ENCODE data around the gene KIAA1671.

The KIAA1671 gene

GRCh38 chr22:25082096-25082495 is 129.6 kb downstream of the KIAA1671 start:
- H3K27me3 ChIP-seq (ENCODE audit: low read length) = no peaks in the 10 kb centered on the region
- H3K36me3 ChIP-seq (ENCODE audit: low read length) = no peaks in the 10 kb centered on the region
- no peak overlapping the region for H3K4me2 ChIP-seq (ENCODE audit: low read depth, low read length, poor library complexity, severe bottlenecking)
- no peak overlapping the region for H2AFZ ChIP-seq (ENCODE audit: low read depth, low read length, severe bottlenecking)
- H4K20me1 ChIP-seq (ENCODE audit: low read depth, low read length) = no peaks in the 10 kb centered on the region
- H3K9me2 ChIP-seq (replicated peaks; ENCODE audit: insufficient read depth, low read length) = no peaks in the 10 kb centered on the region
- H3K79me2 ChIP-seq (ENCODE audit: insufficient read depth, low read length) = no peaks in the 10 kb centered on the region
- no peaks in the 10 kb centered on the region for H3F3A ChIP-seq (ENCODE audit: insufficient read depth)
- no peak overlapping the region for H3K4me3 ChIP-seq (ENCODE audit: insufficient read depth, low read length, poor library complexity, severe bottlenecking)
- H3K9me3 ChIP-seq (ENCODE audit: insufficient read depth, low read length) = no peaks in the 10 kb centered on the region
- H3K27ac ChIP-seq (ENCODE audit: low read depth, low read length) = no peak overlapping the region
- no peak overlapping the region for H3K9ac ChIP-seq (ENCODE audit: low read length)
- TF ChIP-seq EZH2phosphoT487 (conservative IDR thresholded peaks at IDR 0.05; ENCODE audit: low read length) = no peak
- TF ChIP-seq, protein P1, sequence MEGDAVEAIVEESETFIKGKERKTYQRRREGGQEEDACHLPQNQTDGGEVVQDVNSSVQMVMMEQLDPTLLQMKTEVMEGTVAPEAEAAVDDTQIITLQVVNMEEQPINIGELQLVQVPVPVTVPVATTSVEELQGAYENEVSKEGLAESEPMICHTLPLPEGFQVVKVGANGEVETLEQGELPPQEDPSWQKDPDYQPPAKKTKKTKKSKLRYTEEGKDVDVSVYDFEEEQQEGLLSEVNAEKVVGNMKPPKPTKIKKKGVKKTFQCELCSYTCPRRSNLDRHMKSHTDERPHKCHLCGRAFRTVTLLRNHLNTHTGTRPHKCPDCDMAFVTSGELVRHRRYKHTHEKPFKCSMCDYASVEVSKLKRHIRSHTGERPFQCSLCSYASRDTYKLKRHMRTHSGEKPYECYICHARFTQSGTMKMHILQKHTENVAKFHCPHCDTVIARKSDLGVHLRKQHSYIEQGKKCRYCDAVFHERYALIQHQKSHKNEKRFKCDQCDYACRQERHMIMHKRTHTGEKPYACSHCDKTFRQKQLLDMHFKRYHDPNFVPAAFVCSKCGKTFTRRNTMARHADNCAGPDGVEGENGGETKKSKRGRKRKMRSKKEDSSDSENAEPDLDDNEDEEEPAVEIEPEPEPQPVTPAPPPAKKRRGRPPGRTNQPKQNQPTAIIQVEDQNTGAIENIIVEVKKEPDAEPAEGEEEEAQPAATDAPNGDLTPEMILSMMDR (IDR thresholded peaks at IDR 0.05; ENCODE audit: insufficient read depth, low read length, poor library complexity, severe bottlenecking) = no peak

DNA sequence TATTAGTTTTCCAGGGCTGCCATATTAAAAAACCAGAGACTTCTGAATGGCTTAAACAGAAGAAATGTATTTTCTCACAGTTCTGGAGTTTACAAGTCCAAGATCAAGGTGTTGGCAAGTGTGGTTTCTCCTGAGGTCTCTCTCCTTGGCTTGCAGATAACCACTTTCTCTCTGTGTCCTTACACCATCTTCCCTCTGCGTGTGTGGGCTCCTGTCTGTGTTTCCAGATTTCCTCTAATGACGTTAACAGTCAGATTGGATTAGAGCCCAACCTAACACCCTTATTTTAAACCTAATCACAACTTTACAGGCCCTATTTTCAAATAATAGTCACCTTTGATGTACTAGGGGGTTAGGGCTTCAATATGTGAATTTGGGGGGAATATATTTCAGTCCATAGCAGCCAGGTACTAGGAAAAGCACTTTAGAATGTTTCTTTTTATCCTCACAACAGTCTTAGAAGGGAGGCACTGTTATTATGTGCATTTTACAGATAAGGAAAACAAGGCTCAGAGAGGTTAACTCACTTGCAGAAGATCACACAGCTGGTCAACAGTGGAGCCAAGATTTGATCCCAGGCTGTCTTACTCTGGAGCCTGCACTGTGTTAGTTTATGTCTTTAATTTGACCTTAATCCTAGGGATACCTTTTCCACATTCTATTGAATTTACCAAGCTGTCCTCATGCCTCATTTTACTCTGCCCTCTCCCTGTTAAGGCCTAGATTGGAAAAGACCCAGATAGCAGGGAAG is 130.7 kb downstream of the KIAA1671 start:
- TF ChIP-seq EZH2phosphoT487 (conservative IDR thresholded peaks at IDR 0.05; ENCODE audit: low read length) = no peak
- TF ChIP-seq, protein P1 (IDR thresholded peaks at IDR 0.05; ENCODE audit: insufficient read depth, low read length, poor library complexity, severe bottlenecking) = no peak
- H3K27ac ChIP-seq (ENCODE audit: low read depth, low read length) = no peak overlapping the region

DNA sequence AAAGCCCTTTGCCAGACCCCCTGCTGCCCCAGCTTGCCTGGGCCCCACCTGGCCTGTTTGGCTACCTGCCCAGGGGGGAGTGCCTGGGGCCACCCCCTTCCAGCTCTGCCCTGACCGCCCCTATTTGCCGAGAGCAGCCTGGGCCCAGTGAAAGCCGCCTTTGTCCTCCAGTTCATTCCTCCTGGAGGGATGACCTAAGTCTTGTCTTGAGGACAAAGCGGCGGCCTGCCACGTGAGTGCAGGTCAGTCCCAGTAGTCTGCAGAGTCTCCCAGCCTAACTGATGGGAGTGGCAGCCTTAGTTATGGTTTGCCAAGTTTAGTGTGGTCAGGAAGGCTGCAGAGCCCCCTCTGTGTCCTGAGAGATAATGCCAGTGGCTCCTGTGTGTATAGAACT is 131.3 kb downstream of the KIAA1671 start:
- Histone ChIP-seq H3K27ac (ENCODE audit: low read depth, low read length) (no peak overlapping the region), H3F3A (ENCODE audit: insufficient read depth) (no peaks in the 10 kb centered on the region), H3K4me3 (ENCODE audit: insufficient read depth, low read length, poor library complexity, severe bottlenecking) (no peak overlapping the region), H3K4me2 (ENCODE audit: low read depth, low read length, poor library complexity, severe bottlenecking) (no peak overlapping the region), H3K9me2 (replicated peaks; ENCODE audit: insufficient read depth, low read length) (no peaks in the 10 kb centered on the region), H3K27me3 (ENCODE audit: low read length) (no peaks in the 10 kb centered on the region), H3K9ac (ENCODE audit: low read length) (no peak overlapping the region), H3K36me3 (ENCODE audit: low read length) (no peaks in the 10 kb centered on the region), H4K20me1 (ENCODE audit: low read depth, low read length) (no peaks in the 10 kb centered on the region), H3K9me3 (ENCODE audit: insufficient read depth, low read length) (no peaks in the 10 kb centered on the region), H2AFZ (ENCODE audit: low read depth, low read length, severe bottlenecking) (no peak overlapping the region), H3K79me2 (ENCODE audit: insufficient read depth, low read length) (no peaks in the 10 kb centered on the region)
- TF ChIP-seq EZH2phosphoT487 (conservative IDR thresholded peaks at IDR 0.05; ENCODE audit: low read length) = no peak
- TF ChIP-seq, protein P1 (IDR thresholded peaks at IDR 0.05; ENCODE audit: insufficient read depth, low read length, poor library complexity, severe bottlenecking) = no peak

More for the DNA sequence above, 130.7 kb downstream of the KIAA1671 start:
- Histone ChIP-seq H3K27me3 (ENCODE audit: low read length) (no peaks in the 10 kb centered on the region), H3K9me3 (ENCODE audit: insufficient read depth, low read length) (no peaks in the 10 kb centered on the region), H3K79me2 (ENCODE audit: insufficient read depth, low read length) (no peaks in the 10 kb centered on the region), H3K4me3 (ENCODE audit: insufficient read depth, low read length, poor library complexity, severe bottlenecking) (no peak overlapping the region), H3K9me2 (replicated peaks; ENCODE audit: insufficient read depth, low read length) (no peaks in the 10 kb centered on the region), H3K4me2 (ENCODE audit: low read depth, low read length, poor library complexity, severe bottlenecking) (no peak overlapping the region), H4K20me1 (ENCODE audit: low read depth, low read length) (no peaks in the 10 kb centered on the region), H2AFZ (ENCODE audit: low read depth, low read length, severe bottlenecking) (no peak overlapping the region), H3K36me3 (ENCODE audit: low read length) (no peaks in the 10 kb centered on the region), H3F3A (ENCODE audit: insufficient read depth) (no peaks in the 10 kb centered on the region), H3K9ac (ENCODE audit: low read length) (no peak overlapping the region)

All from SU-DHL-6 (cell line).